ENCODE results near the gene STIMATE. TPM values are rescaled to one million over a fixed set of nuclear protein-coding genes. Genes with fewer than 3 reads are reported as not detected.

The STIMATE gene
- polyA plus RNA-seq, 1 donor from 2014 or later, result 14.6 TPM

GRCh38 chr3:52892290-52892624 is 5.1 kb downstream of the STIMATE start:
- Histone ChIP-seq H3K36me3 (ENCODE audit: insufficient read depth, low read length) (no peaks in the 10 kb centered on the region), H3K4me2 (ENCODE audit: low read length) (no peak overlapping the region), H4K20me1 (ENCODE audit: insufficient read depth) (no peaks in the 10 kb centered on the region), H3K79me2 (replicated peaks; ENCODE audit: insufficient read depth, low read length) (peaks cover under 1% of the 10 kb centered on the region), H2AFZ (ENCODE audit: low read depth, low read length) (no peak overlapping the region), H3K27me3 (ENCODE audit: insufficient read depth, low read depth, low read length) (no peaks in the 10 kb centered on the region), H3K27ac (ENCODE audit: low read length) (no peak overlapping the region), H3K9ac (ENCODE audit: low read length) (no peak overlapping the region), H3K9me2 (ENCODE audit: insufficient read depth, low read length) (no peaks in the 10 kb centered on the region), H3K4me3 (ENCODE audit: low read length) (no peak overlapping the region), H3K9me3 (ENCODE audit: low read length) (no peaks in the 10 kb centered on the region), H3F3A (ENCODE audit: insufficient read depth, low read length, poor library complexity, severe bottlenecking) (no peaks in the 10 kb centered on the region)
- TF ChIP-seq, protein P1, sequence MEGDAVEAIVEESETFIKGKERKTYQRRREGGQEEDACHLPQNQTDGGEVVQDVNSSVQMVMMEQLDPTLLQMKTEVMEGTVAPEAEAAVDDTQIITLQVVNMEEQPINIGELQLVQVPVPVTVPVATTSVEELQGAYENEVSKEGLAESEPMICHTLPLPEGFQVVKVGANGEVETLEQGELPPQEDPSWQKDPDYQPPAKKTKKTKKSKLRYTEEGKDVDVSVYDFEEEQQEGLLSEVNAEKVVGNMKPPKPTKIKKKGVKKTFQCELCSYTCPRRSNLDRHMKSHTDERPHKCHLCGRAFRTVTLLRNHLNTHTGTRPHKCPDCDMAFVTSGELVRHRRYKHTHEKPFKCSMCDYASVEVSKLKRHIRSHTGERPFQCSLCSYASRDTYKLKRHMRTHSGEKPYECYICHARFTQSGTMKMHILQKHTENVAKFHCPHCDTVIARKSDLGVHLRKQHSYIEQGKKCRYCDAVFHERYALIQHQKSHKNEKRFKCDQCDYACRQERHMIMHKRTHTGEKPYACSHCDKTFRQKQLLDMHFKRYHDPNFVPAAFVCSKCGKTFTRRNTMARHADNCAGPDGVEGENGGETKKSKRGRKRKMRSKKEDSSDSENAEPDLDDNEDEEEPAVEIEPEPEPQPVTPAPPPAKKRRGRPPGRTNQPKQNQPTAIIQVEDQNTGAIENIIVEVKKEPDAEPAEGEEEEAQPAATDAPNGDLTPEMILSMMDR (IDR thresholded peaks at IDR 0.05; ENCODE audit: poor library complexity, severe bottlenecking), result no peak
- no peak for TF ChIP-seq MXI1 (conservative IDR thresholded peaks at IDR 0.05; ENCODE audit: poor library complexity, severe bottlenecking)
- no peak for TF ChIP-seq SMC3 (conservative IDR thresholded peaks at IDR 0.05; ENCODE audit: poor library complexity)
- TF ChIP-seq REST (IDR thresholded peaks at IDR 0.05; ENCODE audit: borderline replicate concordance), result no peak
- no peak for TF ChIP-seq EZH2 (IDR thresholded peaks at IDR 0.05; ENCODE audit: borderline replicate concordance, insufficient read depth, low read length, poor library complexity, severe bottlenecking)
- no peak for TF ChIP-seq EP300 (conservative IDR thresholded peaks at IDR 0.05; ENCODE audit: poor library complexity, severe bottlenecking)
- no peak for TF ChIP-seq POLR2AphosphoS5 (IDR thresholded peaks at IDR 0.05)
- TF ChIP-seq RAD21 (conservative IDR thresholded peaks at IDR 0.05), result no peak
- TF ChIP-seq TAF1 (IDR thresholded peaks at IDR 0.05; ENCODE audit: low read depth), result no peak

DNA sequence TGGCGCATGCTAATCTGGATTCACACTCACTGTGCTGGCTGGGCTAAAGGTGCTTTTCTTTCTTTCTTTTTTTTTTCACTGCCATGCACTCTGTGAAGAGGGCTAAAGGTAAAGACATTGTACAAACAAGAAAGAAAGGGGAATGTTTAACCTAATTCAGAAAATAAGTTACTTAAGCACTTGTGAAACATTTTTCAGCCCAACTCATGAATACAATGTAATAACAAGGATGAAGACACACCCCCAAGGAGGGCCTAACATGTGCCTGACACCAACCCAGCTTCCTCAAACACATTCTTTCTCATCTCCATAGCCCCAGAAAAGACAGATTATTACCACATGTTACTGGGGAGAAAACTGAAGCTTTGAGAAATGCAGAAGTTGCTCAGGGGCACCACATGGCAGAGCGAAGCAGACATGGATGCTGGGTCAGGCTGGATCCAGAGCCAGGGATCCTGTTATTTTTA is 5.7 kb downstream of the STIMATE start:
- H3K9me2 ChIP-seq (ENCODE audit: insufficient read depth, low read length), result no peaks in the 10 kb centered on the region
- peaks cover 6% of the 10 kb centered on the region for H3K79me2 ChIP-seq (replicated peaks; ENCODE audit: insufficient read depth, low read length)
- no peaks in the 10 kb centered on the region for H4K20me1 ChIP-seq (ENCODE audit: insufficient read depth)

More for the DNA sequence above, 5.7 kb downstream of the STIMATE start:
- no peak overlapping the region for H2AFZ ChIP-seq (ENCODE audit: low read depth, low read length)
- no peak overlapping the region for H3K4me2 ChIP-seq (ENCODE audit: low read length)
- no peak overlapping the region for H3K27ac ChIP-seq (ENCODE audit: low read length)
- no peaks in the 10 kb centered on the region for H3K27me3 ChIP-seq (ENCODE audit: insufficient read depth, low read depth, low read length)
- TF ChIP-seq REST (IDR thresholded peaks at IDR 0.05; ENCODE audit: borderline replicate concordance) (no peak), POLR2AphosphoS5 (IDR thresholded peaks at IDR 0.05) (no peak), SMC3 (conservative IDR thresholded peaks at IDR 0.05; ENCODE audit: poor library complexity) (no peak), EZH2 (IDR thresholded peaks at IDR 0.05; ENCODE audit: borderline replicate concordance, insufficient read depth, low read length, poor library complexity, severe bottlenecking) (no peak), MXI1 (conservative IDR thresholded peaks at IDR 0.05; ENCODE audit: poor library complexity, severe bottlenecking) (no peak), EP300 (conservative IDR thresholded peaks at IDR 0.05; ENCODE audit: poor library complexity, severe bottlenecking) (no peak), RAD21 (conservative IDR thresholded peaks at IDR 0.05) (no peak), TAF1 (IDR thresholded peaks at IDR 0.05; ENCODE audit: low read depth) (no peak)
- TF ChIP-seq, protein P1 (IDR thresholded peaks at IDR 0.05; ENCODE audit: poor library complexity, severe bottlenecking), result no peak
- H3F3A ChIP-seq (ENCODE audit: insufficient read depth, low read length, poor library complexity, severe bottlenecking), result no peaks in the 10 kb centered on the region
- H3K9me3 ChIP-seq (ENCODE audit: low read length), result no peaks in the 10 kb centered on the region
- H3K36me3 ChIP-seq (ENCODE audit: insufficient read depth, low read length), result no peaks in the 10 kb centered on the region
- H3K9ac ChIP-seq (ENCODE audit: low read length), result no peak overlapping the region
- H3K4me3 ChIP-seq (ENCODE audit: low read length), result no peak overlapping the region

All from neural cell (in vitro differentiated cells).